Measurements from ENCODE around the gene PRF1. TPM values are rescaled to one million over a fixed set of nuclear protein-coding genes. Genes with fewer than 3 reads are reported as not detected.

Gene PRF1
- total and polyA plus RNA-seq, 7 donors: 0.33 to 3.4 (median 1.6) TPM

DNA sequence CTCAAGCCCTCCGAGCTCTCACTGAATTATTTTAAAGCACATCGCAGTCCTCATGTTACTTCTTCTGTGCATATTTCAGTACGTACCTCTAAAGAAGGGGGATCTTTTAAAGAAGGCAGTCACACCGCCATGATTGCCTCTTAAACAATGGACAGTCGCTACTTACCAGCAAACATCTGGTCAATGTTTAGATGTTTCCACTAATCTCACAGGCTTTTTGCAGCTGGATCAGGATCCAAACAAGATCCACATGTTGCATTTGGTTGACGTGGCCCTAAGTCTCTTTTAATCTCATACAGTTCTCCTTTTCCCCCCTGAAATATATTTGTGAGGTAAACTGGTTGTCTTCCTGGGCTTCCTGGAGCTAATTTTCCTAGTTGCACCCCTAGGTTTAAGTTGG lies 50.0 kb downstream of the PRF1 start:
- H3K27ac ChIP-seq: no peak overlapping the region
- peaks cover 0 to 19% of the 10 kb centered on the region in 2 donors for H3K36me3 ChIP-seq (ENCODE audit: insufficient read depth in 1 of 2, low read depth in 1 of 2)

GRCh38 chr10:70551971-70552422 lies 50.5 kb downstream of the PRF1 start:
- H3K27me3 ChIP-seq (ENCODE audit: insufficient read depth in 3 of 3, low read length in 2 of 3): no peaks in the 10 kb centered on the region
- H3K4me1 ChIP-seq: no peaks in the 10 kb centered on the region
- H3K9me3 ChIP-seq: no peaks in the 10 kb centered on the region
- peaks cover 0 to 22% of the 10 kb centered on the region in 2 donors for H3K36me3 ChIP-seq (ENCODE audit: insufficient read depth in 1 of 2, low read depth in 1 of 2)
- no peak overlapping the region for H3K27ac ChIP-seq
- WGBS, 3 donors: 79 to 81% (median 80%) methylated on average over 19 of the region's 19 CpGs
- DNase-seq: no peak
- intact Hi-C loops (cut with DNase I): loop anchor here in 1 of 2 donors (2.0 to 10.0 kb wide), 2 partner anchors 207 to 333 kb away; partner anchors contain the start of gene PCBD1
- no peak overlapping the region for H3K4me3 ChIP-seq
- ATAC-seq: no peak
- no peak for TF ChIP-seq CTCF (IDR thresholded peaks at IDR 0.05)

More for the DNA sequence above, 50.0 kb downstream of the PRF1 start:
- no peaks in the 10 kb centered on the region for H3K9me3 ChIP-seq
- H3K27me3 ChIP-seq (ENCODE audit: insufficient read depth in 3 of 3, low read length in 2 of 3): no peaks in the 10 kb centered on the region
- TF ChIP-seq CTCF (IDR thresholded peaks at IDR 0.05): no peak
- DNase-seq: no peak
- 92 to 93% (median 93%) methylated on average over 6 of the region's 6 CpGs for WGBS, 3 donors
- intact Hi-C loops (cut with DNase I): loop anchor here in 1 of 2 donors (10.0 kb wide), 1 partner anchor 332 kb away; the partner anchor contains the start of gene PCBD1
- H3K4me3 ChIP-seq: no peak overlapping the region
- H3K4me1 ChIP-seq: no peaks in the 10 kb centered on the region
- no peak for ATAC-seq

- Histone ChIP-seq H3K4me3 (no peak overlapping the region), H3K36me3 (ENCODE audit: insufficient read depth in 1 of 2, low read depth in 1 of 2) (peaks cover 0 to 22% of the 10 kb centered on the region in 2 donors), H3K4me1 (no peaks in the 10 kb centered on the region), H3K27me3 (ENCODE audit: insufficient read depth in 3 of 3, low read length in 2 of 3) (no peaks in the 10 kb centered on the region), H3K27ac (no peak overlapping the region), H3K9me3 (no peaks in the 10 kb centered on the region)
- no peak for DNase-seq
- no peak for ATAC-seq
- intact Hi-C loops (cut with DNase I): loop anchor here in 1 of 2 donors (2.0 to 10.0 kb wide), 2 partner anchors 207 to 333 kb away; partner anchors contain the start of gene PCBD1
- no peak for TF ChIP-seq CTCF (IDR thresholded peaks at IDR 0.05)
- WGBS, 3 donors: 20 to 48% (median 39%) methylated on average over 2 of the region's 2 CpGs
Measured at GRCh38 chr10:70551466-70551865, 51.1 kb downstream of the PRF1 start.

DNA sequence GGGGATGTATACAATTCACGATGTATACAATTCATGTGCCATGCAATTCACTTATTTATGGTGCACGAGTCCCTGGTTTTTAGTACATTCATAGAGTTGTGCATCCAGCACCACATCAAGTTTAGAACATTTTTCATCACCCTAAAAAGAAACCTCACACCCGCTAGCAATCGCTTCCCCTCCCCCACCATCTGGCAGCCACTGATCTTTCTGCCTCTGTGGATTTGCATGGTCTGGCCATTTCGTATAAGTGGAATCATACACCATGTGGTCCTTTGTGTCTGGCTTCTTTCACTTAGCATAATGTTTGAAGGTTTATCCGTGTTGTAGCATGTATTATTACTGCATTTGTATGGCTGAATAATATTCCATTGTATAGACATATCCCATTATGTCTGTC lies 52.1 kb downstream of the PRF1 start:
- intact Hi-C loops (cut with DNase I): loop anchor here (1.0 to 10.0 kb wide), 3 partner anchors 208 to 334 kb away; partner anchors contain the start of gene PCBD1 (in 1 of the 2)
- Histone ChIP-seq H3K27me3 (ENCODE audit: insufficient read depth in 3 of 3, low read length in 2 of 3) (no peaks in the 10 kb centered on the region), H3K4me3 (no peak overlapping the region), H3K4me1 (no peaks in the 10 kb centered on the region), H3K9me3 (no peaks in the 10 kb centered on the region), H3K27ac (no peak overlapping the region), H3K36me3 (ENCODE audit: insufficient read depth in 1 of 2, low read depth in 1 of 2) (peaks cover 0 to 22% of the 10 kb centered on the region in 2 donors)
- ATAC-seq: peak in 1 of 4 donors; percentile 31
- no peak for TF ChIP-seq CTCF (IDR thresholded peaks at IDR 0.05)
- WGBS, 3 donors: 75 to 82% (median 79%) methylated on average over 6 of the region's 6 CpGs
- DNase-seq: no peak
